Measurements from ENCODE around the gene ZSWIM6. TPM values are rescaled to one million over a fixed set of nuclear protein-coding genes. Genes with fewer than 3 reads are reported as not detected.

The ZSWIM6 gene
- total and polyA plus RNA-seq, 2 of the 4 experiments (the other 2 are of a cell fraction), result 10.8 to 14.1 TPM

GRCh38 chr5:61563401-61563800 lies 231.3 kb downstream of the ZSWIM6 start:
- no peak overlapping the region for H3K23ac ChIP-seq (ENCODE audit: low read depth, low read length)
- no peak overlapping the region for H3K9ac ChIP-seq (ENCODE audit: low read depth, low read length)
- no peaks in the 10 kb centered on the region for H3K9me3 ChIP-seq (ENCODE audit: control insufficient read depth, insufficient read depth, low read length)
- H3K4me2 ChIP-seq (ENCODE audit: low read depth, low read length), result no peak overlapping the region
- H4K20me1 ChIP-seq (ENCODE audit: insufficient read depth, low read length), result no peaks in the 10 kb centered on the region
- no peak overlapping the region for H4K5ac ChIP-seq (ENCODE audit: low read depth, low read length)
- no peaks in the 10 kb centered on the region for H3K79me1 ChIP-seq (ENCODE audit: low read depth in 1 of 2, low read length in 2 of 2)
- no peak overlapping the region for H2BK20ac ChIP-seq (ENCODE audit: low read depth, low read length)
- H3K18ac ChIP-seq (ENCODE audit: low read depth, low read length), result no peak overlapping the region
- in situ Hi-C loops (cut with MboI; ENCODE audit: low sequenced_read_pairs), result no loop called here
- no peak overlapping the region for H2AFZ ChIP-seq (replicated peaks; ENCODE audit: low read length, poor library complexity)
- TF ChIP-seq RAD21 (IDR thresholded peaks at IDR 0.05; ENCODE audit: low read length), result no peak
- no peak for TF ChIP-seq MXI1 (IDR thresholded peaks at IDR 0.05; ENCODE audit: borderline replicate concordance, low read depth, low read length)
- TF ChIP-seq USF2 (IDR thresholded peaks at IDR 0.05; ENCODE audit: low read depth, low read length), result no peak
- no peak for TF ChIP-seq NFE2L2 (IDR thresholded peaks at IDR 0.05; ENCODE audit: low read depth, low read length)
- TF ChIP-seq FOS (IDR thresholded peaks at IDR 0.05; ENCODE audit: low read depth, low read length), result no peak
- no peak for TF ChIP-seq MAFK (IDR thresholded peaks at IDR 0.05; ENCODE audit: low read depth, low read length)
- TF ChIP-seq CEBPB (IDR thresholded peaks at IDR 0.05; ENCODE audit: low read depth, low read length), result peak; percentile 30; the same call in 1 of the 2 replicates
- TF ChIP-seq CTCF (conservative IDR thresholded peaks at IDR 0.05; ENCODE audit: low read depth, low read length), result no peak
- H2BK120ac ChIP-seq (ENCODE audit: low read depth, low read length), result no peak overlapping the region
- ChIA-PET POLR2A (ENCODE audit: unreplicated experiment) (no interaction called here), CTCF (no interaction called here)
- dilution Hi-C loops (cut with HindIII; ENCODE audit: low sequenced_read_pairs, unreplicated experiment), result no loop called here
- no peak overlapping the region for H3K4ac ChIP-seq (ENCODE audit: low read depth, low read length)
- H3K4me1 ChIP-seq (ENCODE audit: control insufficient read depth, insufficient read depth, low read length), result no peaks in the 10 kb centered on the region
- no peak overlapping the region for H4K91ac ChIP-seq (ENCODE audit: insufficient read depth, low read depth, low read length)
- no CpG with 5 or more reads among the region's 3 CpGs for WGBS, 2 experiments (ENCODE audit: extremely low coverage in 2 of 2, insufficient read length in 1 of 2)
- H2BK5ac ChIP-seq (ENCODE audit: low read depth, low read length, poor library complexity, severe bottlenecking), result no peak overlapping the region
- H3K14ac ChIP-seq (replicated peaks; ENCODE audit: low read depth, low read length), result no peak overlapping the region
- intact Hi-C loops (cut with micrococcal nuclease), result no loop called here
- peak; percentile 7 for DNase-seq
- no peaks in the 10 kb centered on the region for H3K9me1 ChIP-seq (ENCODE audit: insufficient read depth, low read length)
- ATAC-seq (ENCODE audit: low read depth), result no peak
- no peak overlapping the region for H3K56ac ChIP-seq (ENCODE audit: extremely low read depth, insufficient read depth, low read length)
- no peak overlapping the region for H3K27ac ChIP-seq (ENCODE audit: insufficient read depth, low read length)
- no peak overlapping the region for H2AK5ac ChIP-seq (ENCODE audit: low read depth, low read length)
- H4K8ac ChIP-seq (ENCODE audit: low read depth in 2 of 2, low read length in 2 of 2), result no peak overlapping the region
- BruUV-seq (replicated peaks), result no TSS peak
- no peak overlapping the region for H2BK15ac ChIP-seq (ENCODE audit: low read depth, low read length)
- H3K36me3 ChIP-seq (ENCODE audit: control insufficient read depth, insufficient read depth, low read length), result no peaks in the 10 kb centered on the region
- H2AK9ac ChIP-seq (replicated peaks; ENCODE audit: low read depth, low read length, poor library complexity), result no peak overlapping the region
- peaks cover 13% of the 10 kb centered on the region for H3K27me3 ChIP-seq (ENCODE audit: control insufficient read depth, insufficient read depth, low read length)
- no peak overlapping the region for H3K4me3 ChIP-seq (ENCODE audit: insufficient read depth, low read depth, low read length)
